SK-N-SH (cell line): Measurements from ENCODE around the gene COL4A2. TPM values are rescaled to one million over a fixed set of nuclear protein-coding genes. Genes with fewer than 3 reads are reported as not detected.

Source experiments
- CTCF ChIA-PET: fragments of 300-600, 350-600 bp; formaldehyde crosslinking; extraction: SDS; loops from one replicate; lab custom pipeline; 2021; lab: Yijun Ruan, JAX
- POLR2A ChIA-PET: fragments of 350-600 bp; sonication (Branson Sonifier 250); formaldehyde crosslinking; extraction: SDS; loops from one replicate; lab custom pipeline; 2020; ENCODE audit warnings: antibody characterized with exemption, inconsistent platforms; lab: Yijun Ruan, JAX
- DNase-seq: peaks from one replicate; pipeline ENCODE4 v3.0.0; 2012
- H2AFZ ChIP-seq: fragments of 200-600 bp; sonication (generic); 2 replicates; pipeline ENCODE4 v1.8.1; 2016; ENCODE audit warnings: antibody characterized with exemption, mild to moderate bottlenecking, low read depth
- H3F3A ChIP-seq: fragments of 200-600 bp; sonication (generic); replicated peaks from 2 replicates; pipeline ENCODE3; 2016; ENCODE audit warnings: antibody characterized with exemption, mild to moderate bottlenecking; ENCODE audit not compliant: insufficient read depth
- H3K27ac ChIP-seq, 2 experiments: fragments of 200-500 bp in 1 of 2; fragments of 200-600 bp in 1 of 2; sonication (Bioruptor generic) in 1 of 2; sonication (generic), shearing (Covaris generic) in 1 of 2; 2 replicates each; pipeline versions ENCODE4 v1.5.1 to v1.6.1; 2014 to 2016; ENCODE audit warnings: low read depth in 2 of 2, inconsistent platforms in 1 of 2, low read length in 1 of 2, mild to moderate bottlenecking in 1 of 2, mixed read lengths in 1 of 2
- H3K27me3 ChIP-seq: fragments of 200-600 bp; sonication (generic), shearing (Covaris generic); 2 replicates; pipeline ENCODE4 v1.6.1; 2016; ENCODE audit warnings: mixed run types; ENCODE audit not compliant: insufficient read depth
- H3K36me3 ChIP-seq, 2 experiments: fragments of 200-500 bp in 1 of 2; fragments of 200-600 bp in 1 of 2; sonication (Bioruptor generic) in 1 of 2; sonication (generic) in 1 of 2; replicated peaks in 1 of 2; 2 replicates each; pipeline versions ENCODE3 to v1.5.1; 2014 to 2016; ENCODE audit warnings: low read length in 1 of 2, mild to moderate bottlenecking in 1 of 2; ENCODE audit not compliant: insufficient read depth in 2 of 2, control insufficient read depth in 1 of 2
- H3K4me1 ChIP-seq, 2 experiments: fragments of 200-500 bp in 1 of 2; fragments of 200-600 bp in 1 of 2; sonication (Bioruptor generic) in 1 of 2; sonication (generic), shearing (Covaris generic) in 1 of 2; 2 replicates each; pipeline versions ENCODE4 v1.5.1 to v1.6.1; 2014 to 2016; ENCODE audit warnings: low read depth in 1 of 2, low read length in 1 of 2, mixed run types in 1 of 2; ENCODE audit not compliant: insufficient read depth in 2 of 2, control insufficient read depth in 1 of 2
- H3K4me2 ChIP-seq: fragments of 200-600 bp; sonication (generic), shearing (Covaris generic); 2 replicates; pipeline ENCODE4 v1.6.1; 2017; ENCODE audit warnings: mixed run types
- H3K4me3 ChIP-seq, 2 experiments: fragments of 200-500 bp in 1 of 2; fragments of 200-600 bp in 1 of 2; sonication (Bioruptor generic) in 1 of 2; sonication (generic), shearing (Covaris generic) in 1 of 2; 2 replicates each; pipeline versions ENCODE4 v1.5.1 to v1.8.1; 2014 to 2016; ENCODE audit warnings: low read depth in 2 of 2, inconsistent platforms in 1 of 2, low read length in 1 of 2, mild to moderate bottlenecking in 1 of 2, mixed read lengths in 1 of 2, moderate library complexity in 1 of 2
- H3K79me2 ChIP-seq: fragments of 200-600 bp; sonication (generic); 2 replicates; pipeline ENCODE4 v1.8.1; 2017; ENCODE audit warnings: mild to moderate bottlenecking; ENCODE audit not compliant: insufficient read depth
- H3K9ac ChIP-seq: fragments of 200-600 bp; sonication (generic); 2 replicates; pipeline ENCODE4 v1.6.1; 2017; ENCODE audit warnings: mixed run types
- H3K9me2 ChIP-seq: fragments of 200-600 bp; sonication (generic); 2 replicates; pipeline ENCODE4 v1.6.1; 2017; ENCODE audit warnings: mixed run types
- H3K9me3 ChIP-seq: fragments of 200-600 bp; sonication (generic); 2 replicates; pipeline ENCODE4 v1.6.1; 2017; ENCODE audit warnings: mixed run types, mild to moderate bottlenecking, moderate library complexity
- H4K20me1 ChIP-seq: fragments of 200-600 bp; sonication (generic); 2 replicates; pipeline ENCODE4 v1.6.1; 2017; ENCODE audit warnings: mild to moderate bottlenecking, mixed run types; ENCODE audit not compliant: insufficient read depth
- CHD2 ChIP-seq: fragments of 150-350 bp; IDR thresholded peaks from 2 replicates; pipeline ENCODE4 v1.6.1; 2018; ENCODE audit warnings: low read length; ENCODE audit not compliant: partially characterized antibody
- CTCF ChIP-seq: fragments of 200-600 bp; sonication (generic); IDR thresholded peaks from 2 replicates; pipeline ENCODE4 v1.6.1; 2017; ENCODE audit warnings: antibody characterized with exemption, mild to moderate bottlenecking, moderate library complexity
- ELF1 ChIP-seq: IDR thresholded peaks from 2 replicates; pipeline ENCODE4 v1.4.0; 2012
- EP300 ChIP-seq, 2 experiments: IDR thresholded peaks; 2 replicates each; pipeline versions ENCODE4 v1.4.0 to v1.6.1; 2012; ENCODE audit warnings: borderline replicate concordance in 1 of 2, low read depth in 1 of 2, low read length in 1 of 2
- FOXJ3 ChIP-seq: sonication (generic); formaldehyde crosslinking; IDR thresholded peaks from 2 replicates; pipeline ENCODE4 v1.5.1; 2020; ENCODE audit warnings: mild to moderate bottlenecking, missing genetic modification reagents
- GABPA ChIP-seq: IDR thresholded peaks from 2 replicates; pipeline ENCODE4 v1.4.0; 2012; ENCODE audit warnings: low read depth, mild to moderate bottlenecking
- GATA2 ChIP-seq: sonication (generic); formaldehyde crosslinking; IDR thresholded peaks from 2 replicates; pipeline ENCODE4 v1.5.0; 2020; ENCODE audit warnings: mild to moderate bottlenecking, missing genetic modification reagents
- JUND ChIP-seq: IDR thresholded peaks from 2 replicates; pipeline ENCODE4 v1.4.0; 2012
- MEF2A ChIP-seq: IDR thresholded peaks from 2 replicates; pipeline ENCODE4 v1.4.0; 2012; ENCODE audit warnings: low read depth, borderline replicate concordance
- PBX3 ChIP-seq: IDR thresholded peaks from 2 replicates; pipeline ENCODE4; 2012
- REST ChIP-seq: IDR thresholded peaks from 2 replicates; pipeline ENCODE4 v1.6.1; 2012; ENCODE audit warnings: mild to moderate bottlenecking, low read depth, low read length, moderate library complexity
- RXRA ChIP-seq: IDR thresholded peaks from 2 replicates; pipeline ENCODE4 v1.4.0; 2012; ENCODE audit warnings: low read depth, mild to moderate bottlenecking, borderline replicate concordance
- SIN3A ChIP-seq: IDR thresholded peaks from 2 replicates; pipeline ENCODE4 v1.6.1; 2012; ENCODE audit warnings: low read depth, mild to moderate bottlenecking, low read length, moderate library complexity, borderline replicate concordance
- SMC3 ChIP-seq: IDR thresholded peaks from 2 replicates; pipeline ENCODE4 v1.6.1; 2012; ENCODE audit warnings: low read depth, low read length, improper control_type of control experiment
- TCF12 ChIP-seq: IDR thresholded peaks from 2 replicates; pipeline ENCODE4 v1.4.0; 2012
- TEAD4 ChIP-seq: IDR thresholded peaks from 2 replicates; pipeline ENCODE4 v1.4.0; 2012; ENCODE audit warnings: mild to moderate bottlenecking, borderline replicate concordance; ENCODE audit not compliant: insufficient read depth
- USF1 ChIP-seq: IDR thresholded peaks from 2 replicates; pipeline ENCODE4 v1.4.0; 2012; ENCODE audit warnings: low read depth, borderline replicate concordance
- YY1 ChIP-seq: IDR thresholded peaks from 2 replicates; pipeline ENCODE4 v1.4.0; 2012; ENCODE audit warnings: low read depth, mild to moderate bottlenecking
- WGBS: methylation state at CpG from one replicate; pipeline ENCODE4 v1.1.6; 2017; ENCODE audit warnings: low lambda C conversion rate; 5-methylcytosine and 5-hydroxymethylcytosine counted together
- polyA plus RNA-seq, 3 experiments: library from polyadenylated mRNA; depleted of rRNA; stranded (reverse); fragments of >200 nt; gene quantifications; 2 replicates each; pipeline ENCODE4 v1.2.3, GENCODE V29; 2012
- TF ChIP-seq, protein P1 (sequence below): fragments of 150-350 bp; IDR thresholded peaks from 2 replicates; pipeline ENCODE4 v1.6.1; 2017; ENCODE audit warnings: antibody characterized with exemption, low read length, low read depth, borderline replicate concordance
- TF ChIP-seq, protein P2 (sequence below): IDR thresholded peaks from 2 replicates; pipeline ENCODE4 v1.4.0; 2012; ENCODE audit warnings: low read depth

Gene COL4A2
- polyA plus RNA-seq, 1 of the 3 experiments (the other 2 are of a cell fraction): 137 TPM

DNA sequence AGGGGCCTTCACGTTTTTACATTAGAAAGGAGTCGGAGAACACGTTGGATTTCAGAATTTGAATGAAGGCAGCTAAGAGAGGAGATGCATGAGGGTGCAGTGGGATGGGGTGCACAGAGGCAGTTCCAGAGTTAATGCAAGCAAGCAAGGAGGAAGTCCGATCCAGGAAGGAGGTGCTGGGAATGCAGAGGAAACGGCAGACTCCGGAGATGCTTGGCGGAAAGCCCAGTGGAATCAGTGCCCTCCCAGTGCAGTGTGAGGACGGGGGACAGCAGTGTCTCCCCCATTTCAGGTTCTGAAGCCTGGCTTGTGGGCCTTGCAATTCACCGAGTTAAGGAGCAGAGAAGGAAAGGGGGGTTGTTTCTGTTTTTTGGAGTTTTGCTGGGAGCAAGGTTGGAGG lies 100.4 kb downstream of the COL4A2 start (continued):
- TF ChIP-seq CHD2 (no peak), GATA2 (no peak), TEAD4 (no peak)

- H2AFZ ChIP-seq: no peak overlapping the region
- 90% methylated on average over 4 of the region's 12 CpGs for WGBS
- TF ChIP-seq FOXJ3 (CRISPR knock-in tag) (no peak), SMC3 (no peak), REST (no peak), MEF2A (no peak), TCF12 (no peak), CTCF (no peak), JUND (no peak), PBX3 (no peak), YY1 (no peak), GABPA (no peak), RXRA (no peak), ELF1 (no peak), SIN3A (no peak), EP300 (IDR thresholded peaks at IDR 0.05; ENCODE audit: borderline replicate concordance in 1 of 2, low read depth in 1 of 2, low read length in 1 of 2) (no peak), USF1 (no peak)
- TF ChIP-seq, protein P1, sequence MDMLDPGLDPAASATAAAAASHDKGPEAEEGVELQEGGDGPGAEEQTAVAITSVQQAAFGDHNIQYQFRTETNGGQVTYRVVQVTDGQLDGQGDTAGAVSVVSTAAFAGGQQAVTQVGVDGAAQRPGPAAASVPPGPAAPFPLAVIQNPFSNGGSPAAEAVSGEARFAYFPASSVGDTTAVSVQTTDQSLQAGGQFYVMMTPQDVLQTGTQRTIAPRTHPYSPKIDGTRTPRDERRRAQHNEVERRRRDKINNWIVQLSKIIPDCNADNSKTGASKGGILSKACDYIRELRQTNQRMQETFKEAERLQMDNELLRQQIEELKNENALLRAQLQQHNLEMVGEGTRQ: no peak
- TF ChIP-seq, protein P2, sequence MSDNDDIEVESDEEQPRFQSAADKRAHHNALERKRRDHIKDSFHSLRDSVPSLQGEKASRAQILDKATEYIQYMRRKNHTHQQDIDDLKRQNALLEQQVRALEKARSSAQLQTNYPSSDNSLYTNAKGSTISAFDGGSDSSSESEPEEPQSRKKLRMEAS: no peak
- TF ChIP-seq, all 33 proteins: peak for 0
- Histone ChIP-seq H4K20me1 (no peaks in the 10 kb centered on the region), H3K79me2 (peaks cover 70% of the 10 kb centered on the region), H3K36me3 (no peaks in the 10 kb centered on the region), H3F3A (peaks cover 55% of the 10 kb centered on the region), H3K27me3 (no peaks in the 10 kb centered on the region), H3K9me2 (no peaks in the 10 kb centered on the region), H3K4me2 (no peak overlapping the region), H3K9ac (no peak overlapping the region), H3K4me3 (no peak overlapping the region), H3K27ac (peak overlapping the region in 1 of 2 experiments; percentile 82; a peak in 2 of 4 replicates), H3K4me1 (peaks cover 34 to 76% of the 10 kb centered on the region in 2 experiments), H3K9me3 (no peaks in the 10 kb centered on the region)
- ChIA-PET CTCF (no interaction called here), POLR2A (no interaction called here)
- DNase-seq: no peak
These were observed 101.2 kb downstream of the COL4A2 start for GRCh38 chr13:110408286-110408685.
